GM21390 (cell line): ENCODE data around the gene TMEM187.

Source experiments
- ATAC-seq: cut with Tn5 transposase; IDR thresholded peaks from one replicate; pipeline ENCODE4 v1.9.1; 2021; ENCODE audit not compliant: unreplicated experiment

Gene TMEM187

GRCh38 chrX:153934762-153935325 lies 37.7 kb upstream of the TMEM187 start, which contains the start of gene NAA10:
Gene NAA10, minus strand, starts transcription at chrX:153935037. Its CDS starts 133 bp downstream, at chrX:153934904.
- peak; percentile 89 for ATAC-seq

- ATAC-seq = peak; percentile 1
These were observed 37.2 kb upstream of the TMEM187 start for GRCh38 chrX:153935326-153935851.

GRCh38 chrX:153937056-153937455 lies 35.5 kb upstream of the TMEM187 start:
- ATAC-seq = no peak

- ATAC-seq = no peak
These were observed 34.2 kb upstream of the TMEM187 start for GRCh38 chrX:153938226-153938786.

GRCh38 chrX:153939573-153939972 lies 33.0 kb upstream of the TMEM187 start:
- ATAC-seq = no peak

GRCh38 chrX:153941336-153942252 lies 31.0 kb upstream of the TMEM187 start:
- no peak for ATAC-seq

- no peak for ATAC-seq
These were observed 28.3 kb upstream of the TMEM187 start, which contains the start of gene RENBP for GRCh38 chrX:153944140-153944799. Gene RENBP, minus strand, starts transcription at chrX:153944643. Its CDS starts 33 bp downstream, at chrX:153944610.

- ATAC-seq = no peak
These were observed 27.8 kb upstream of the TMEM187 start for GRCh38 chrX:153944800-153945150.

- ATAC-seq = no peak
These were observed 26.3 kb upstream of the TMEM187 start for GRCh38 chrX:153945956-153946943.

GRCh38 chrX:153947009-153947769 lies 25.4 kb upstream of the TMEM187 start:
- peak; percentile 67 for ATAC-seq

- no peak for ATAC-seq
These were observed 24.5 kb upstream of the TMEM187 start for GRCh38 chrX:153948002-153948466.

- ATAC-seq = no peak
These were observed 23.4 kb upstream of the TMEM187 start for GRCh38 chrX:153948847-153949805.

- ATAC-seq = no peak
These were observed 22.4 kb upstream of the TMEM187 start for GRCh38 chrX:153950127-153950526.

- ATAC-seq = no peak
These were observed 20.7 kb upstream of the TMEM187 start for GRCh38 chrX:153951683-153952372.

- no peak for ATAC-seq
These were observed 20.1 kb upstream of the TMEM187 start for GRCh38 chrX:153952373-153953026.

GRCh38 chrX:153953342-153953830 lies 19.2 kb upstream of the TMEM187 start:
- ATAC-seq = no peak
